Stimulated activated CD4-positive, alpha-beta T cell treated with anti-CD3 and anti-CD28 coated beads, TNF-alpha, amount 100 ng/mL, for 48 hours (primary cell): ENCODE data around the gene RBM41.
"Not testable (repeated sequence)": the region's sequence is repeated elsewhere in the genome, so short reads cannot be mapped to it uniquely, and the experiment has no call there.

Experiments used
- DNase-seq, 3 donors: peaks; one replicate each; pipeline ENCODE4 v3.0.0-alpha.2; 2020; ENCODE audit warnings: low read depth in 3 of 3

The RBM41 gene

GRCh38 chrX:107118322-107119147 lies at the start of gene RBM41:
RBM41 (minus strand) TSS chrX:107118822; CDS start chrX:107118773, 49 bp downstream.
- DNase-seq, result peak; percentile 27 to 51 (median 45)

GRCh38 chrX:107168257-107168656 lies 49.6 kb upstream of the RBM41 start:
- no peak for DNase-seq

- no peak for DNase-seq
These were observed 48.7 kb upstream of the RBM41 start for GRCh38 chrX:107167163-107167921.

- DNase-seq, result not testable (repeated sequence)
These were observed 39.0 kb upstream of the RBM41 start for GRCh38 chrX:107157618-107158017.

GRCh38 chrX:107155621-107156430 lies 37.2 kb upstream of the RBM41 start:
- not testable (repeated sequence) for DNase-seq

- DNase-seq, result no peak
These were observed 36.4 kb upstream of the RBM41 start for GRCh38 chrX:107154787-107155620.

- DNase-seq, result no peak
These were observed 34.4 kb upstream of the RBM41 start for GRCh38 chrX:107153005-107153404.

GRCh38 chrX:107146670-107147069 lies 28.0 kb upstream of the RBM41 start:
- no peak for DNase-seq

- no peak for DNase-seq
These were observed 17.3 kb upstream of the RBM41 start for GRCh38 chrX:107135965-107136307.

- DNase-seq, result no peak
These were observed 16.7 kb upstream of the RBM41 start for GRCh38 chrX:107135049-107135964.

- DNase-seq, result no peak
These were observed 5.1 kb upstream of the RBM41 start for GRCh38 chrX:107123750-107124149.

- no peak for DNase-seq
These were observed 661 bp upstream of the RBM41 start for GRCh38 chrX:107119283-107119682.

- no peak for DNase-seq
These were observed 665 bp downstream of the RBM41 start for GRCh38 chrX:107117993-107118321.

GRCh38 chrX:107107459-107107858 lies 11.2 kb downstream of the RBM41 start:
- DNase-seq, result no peak

GRCh38 chrX:107102980-107103379 lies 15.6 kb downstream of the RBM41 start:
- no peak for DNase-seq

- DNase-seq, result no peak
These were observed 42.5 kb downstream of the RBM41 start for GRCh38 chrX:107076158-107076557.

- DNase-seq, result not testable (repeated sequence)
These were observed 60.9 kb downstream of the RBM41 start for GRCh38 chrX:107057731-107058130.

- DNase-seq, result no peak
These were observed 63.6 kb downstream of the RBM41 start for GRCh38 chrX:107054978-107055377.

GRCh38 chrX:107050195-107050709 lies 68.4 kb downstream of the RBM41 start:
- DNase-seq, result no peak

- no peak for DNase-seq
These were observed 71.0 kb downstream of the RBM41 start for GRCh38 chrX:107047622-107048021.
